Fibroblast of mammary gland (primary cell): ENCODE results near the gene DNAH6.

Experiments used
- DNase-seq: peaks from one replicate; pipeline ENCODE4 v3.0.0-alpha.2; 2010; ENCODE audit warnings: low read depth
- H3K4me3 ChIP-seq: 2 replicates; pipeline ENCODE4 v1.5.1; 2011; ENCODE audit warnings: low read depth, mild to moderate bottlenecking, low read length, moderate library complexity; ENCODE audit not compliant: control insufficient read depth
- CTCF ChIP-seq: conservative IDR thresholded peaks from 2 replicates; pipeline ENCODE4 v1.5.1; 2011; ENCODE audit warnings: low read depth, low read length, inconsistent platforms; ENCODE audit not compliant: control insufficient read depth, insufficient read depth

The DNAH6 gene

DNA sequence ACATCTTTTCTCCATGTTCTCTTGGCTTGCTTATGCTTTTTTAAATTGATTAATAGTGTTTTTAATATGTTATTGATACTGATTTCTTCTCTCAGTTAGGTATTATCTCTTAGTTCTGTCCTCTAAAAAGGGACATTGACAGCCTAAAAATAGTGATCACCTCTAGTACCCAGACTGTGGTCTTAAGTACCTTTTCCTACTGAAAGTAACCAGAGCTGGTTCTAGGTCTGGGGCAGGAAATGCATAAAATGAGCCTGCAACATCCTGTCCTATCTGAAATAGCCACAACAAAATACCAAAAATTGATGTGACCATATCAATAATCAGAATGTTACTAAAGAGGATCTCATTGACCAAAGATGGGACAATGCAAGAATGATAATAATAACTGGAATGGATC is 113.3 kb downstream of the DNAH6 start:
- no peak overlapping the region for H3K4me3 ChIP-seq
- TF ChIP-seq CTCF = no peak
- no peak for DNase-seq

GRCh38 chr2:84631047-84631446 is 114.7 kb downstream of the DNAH6 start:
- DNase-seq = peak; percentile 52
- H3K4me3 ChIP-seq = no peak overlapping the region
- peak; percentile 65 for TF ChIP-seq CTCF

DNA sequence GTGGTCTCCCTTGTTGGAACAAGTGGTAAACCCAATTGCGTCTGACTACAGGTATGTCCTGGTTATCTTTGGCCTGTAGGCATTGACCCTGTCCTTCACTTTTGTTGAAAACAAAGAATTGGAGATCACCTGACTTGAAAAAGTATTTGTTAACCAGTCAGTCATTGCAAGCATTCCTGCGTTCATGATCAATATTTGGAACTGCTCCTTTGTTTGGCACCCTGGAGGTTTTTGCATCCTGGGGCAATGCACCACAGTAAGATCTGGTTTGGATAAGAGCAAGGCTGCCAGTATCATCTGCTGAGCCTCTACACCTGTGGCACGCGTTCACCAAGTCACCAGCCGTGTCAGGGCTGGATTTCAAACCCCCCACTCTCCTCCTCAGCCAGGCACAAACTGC is 115.7 kb downstream of the DNAH6 start:
- no peak for DNase-seq
- TF ChIP-seq CTCF = no peak
- H3K4me3 ChIP-seq = no peak overlapping the region

- no peak for TF ChIP-seq CTCF
- no peak for DNase-seq
- H3K4me3 ChIP-seq = no peak overlapping the region
These were observed 120.0 kb downstream of the DNAH6 start for GRCh38 chr2:84636080-84636971.

GRCh38 chr2:84639751-84640150 is 123.5 kb downstream of the DNAH6 start:
- TF ChIP-seq CTCF = no peak
- DNase-seq = no peak

DNA sequence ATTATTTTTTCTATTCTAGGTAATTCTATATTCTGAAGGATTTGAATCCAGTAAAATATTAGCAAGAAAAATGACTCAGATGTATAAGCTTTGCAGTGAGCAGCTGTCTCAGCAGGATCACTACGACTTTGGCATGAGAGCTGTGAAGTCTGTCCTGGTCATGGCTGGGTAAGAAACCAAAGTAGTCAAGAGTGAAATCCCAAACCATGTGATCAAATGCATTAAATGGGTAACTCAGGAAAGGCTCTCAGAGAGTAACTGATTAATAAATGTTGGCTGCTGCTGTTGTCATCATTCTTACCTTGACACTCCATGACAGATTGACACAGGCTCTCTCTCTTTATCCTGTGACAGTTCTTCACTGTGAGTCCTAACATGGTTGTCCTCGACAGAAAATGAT is 124.1 kb downstream of the DNAH6 start:
- no peak for DNase-seq

More at GRCh38 chr2:84639751-84640150, 123.5 kb downstream of the DNAH6 start:
- H3K4me3 ChIP-seq = no peak overlapping the region

More for the DNA sequence above, 124.1 kb downstream of the DNAH6 start:
- no peak for TF ChIP-seq CTCF
- no peak overlapping the region for H3K4me3 ChIP-seq
